ENCODE data around the gene C1orf146.
"Not testable (repeated sequence)": the region's sequence is repeated elsewhere in the genome, so short reads cannot be mapped to it uniquely, and the experiment has no call there.

C1orf146 gene

DNA sequence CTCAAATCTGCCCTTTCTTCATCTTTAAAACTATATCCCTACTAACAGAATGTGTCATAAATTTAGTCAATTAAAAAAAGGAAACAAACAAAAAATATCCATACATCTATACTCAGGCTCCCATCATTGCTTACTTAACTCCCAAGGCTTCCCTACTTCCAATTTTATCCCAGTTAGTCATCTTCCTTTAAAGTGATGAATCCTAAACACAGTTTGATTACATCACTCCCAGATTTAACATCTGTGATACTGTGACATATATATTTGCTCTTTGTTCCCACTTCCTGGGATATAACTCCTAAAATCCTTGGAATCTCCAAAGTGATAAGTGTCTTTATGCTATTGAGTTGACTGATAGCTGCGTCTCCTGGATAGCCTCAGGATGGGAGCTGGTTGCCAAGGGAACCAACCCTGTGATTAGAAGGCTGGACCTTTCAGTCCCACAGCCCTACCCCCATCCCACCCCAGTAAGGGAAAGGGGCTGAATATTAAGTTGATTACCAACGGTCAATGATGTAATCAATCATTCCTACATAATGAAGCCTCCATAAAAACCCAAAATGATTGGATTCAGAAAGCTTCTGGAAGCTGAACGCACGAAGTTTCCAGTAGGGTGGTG is 59.5 kb downstream of the C1orf146 start:
- ChIA-PET POLR2A (no interaction called here), CTCF (interaction anchor here (1.0 to 1.3 kb wide), 3 partner anchors 14 to 765 kb away, joined by 3 to 4 read pairs (median 3); no protein-coding TSS in a partner anchor)
- peak; percentile 14 for DNase-seq (ENCODE audit: low read depth, low spot score)
- no peak overlapping the region for H3K4me3 ChIP-seq (ENCODE audit: low read depth, low read length)
- no peak for TF ChIP-seq CTCF (IDR thresholded peaks at IDR 0.05; ENCODE audit: insufficient read depth, low read length, missing control alignments)

DNA sequence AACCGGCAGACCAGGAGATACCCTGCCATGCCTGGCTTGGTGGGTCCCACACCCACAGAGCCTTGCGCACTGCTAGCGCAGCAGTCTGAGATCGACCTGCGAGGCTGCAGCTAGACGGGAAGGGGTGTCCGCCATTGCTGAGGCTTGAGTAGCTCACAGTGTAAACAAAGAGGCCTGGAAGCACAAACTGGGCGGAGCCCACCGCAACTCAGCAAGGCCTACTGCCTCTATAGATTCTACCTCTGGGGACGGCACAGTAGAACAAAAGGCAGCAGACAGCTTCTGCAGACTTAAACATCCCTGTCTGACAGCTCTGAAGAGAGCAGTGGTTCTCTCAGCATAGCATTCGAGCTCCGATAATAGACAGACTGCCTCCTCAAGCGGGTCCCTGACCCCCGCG is 62.1 kb downstream of the C1orf146 start:
- CTCF ChIA-PET, result interaction anchor here (1.0 to 1.4 kb wide), 2 partner anchors 11 to 12 kb away, joined by 3 to 4 read pairs; no protein-coding TSS in a partner anchor
- POLR2A ChIA-PET, result interaction anchor here (0.6 kb wide), 1 partner anchor 69 kb away, joined by 5 read pairs; no protein-coding TSS in a partner anchor
- not testable (repeated sequence) for DNase-seq (ENCODE audit: low read depth, low spot score); H3K4me3 ChIP-seq (ENCODE audit: low read depth, low read length)

DNA sequence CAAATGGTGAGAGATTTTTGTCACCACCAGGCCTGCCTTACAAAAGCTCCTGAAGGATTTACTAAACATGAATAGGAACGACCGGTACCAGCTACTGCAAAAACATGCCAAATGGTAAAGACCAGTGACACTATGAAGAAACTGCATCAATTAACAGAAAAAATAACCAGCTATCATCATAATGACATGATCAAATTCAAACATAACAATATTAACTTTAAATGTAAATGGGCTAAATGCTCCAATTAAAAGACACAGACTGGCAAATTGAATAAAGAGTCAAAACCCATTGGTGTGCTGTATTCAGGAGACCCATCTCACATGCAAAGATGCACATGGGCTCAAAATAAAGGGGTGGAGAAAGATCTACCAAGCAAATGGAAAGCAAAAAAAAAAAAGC is 63.7 kb downstream of the C1orf146 start:
- DNase-seq (ENCODE audit: low read depth, low spot score); H3K4me3 ChIP-seq (ENCODE audit: low read depth, low read length); POLR2A ChIA-PET: not testable (repeated sequence)
- CTCF ChIA-PET, result interaction anchor here (0.7 to 1.7 kb wide), 4 partner anchors 10 to 570 kb away, joined by 3 to 6 read pairs (median 4); no protein-coding TSS in a partner anchor

- peak; percentile 64 for TF ChIP-seq CTCF (IDR thresholded peaks at IDR 0.05; ENCODE audit: insufficient read depth, low read length, missing control alignments)
- POLR2A ChIA-PET, result no interaction called here
- DNase-seq (ENCODE audit: low read depth, low spot score), result peak; percentile 17
Measured at GRCh38 chr1:92291372-92291999, 73.8 kb downstream of the C1orf146 start.

More at GRCh38 chr1:92291372-92291999, 73.8 kb downstream of the C1orf146 start:
- no peak overlapping the region for H3K4me3 ChIP-seq (ENCODE audit: low read depth, low read length)
- CTCF ChIA-PET, result interaction anchor here (0.6 to 6.5 kb wide), 42 partner anchors 9 to 1008 kb away, joined by 3 to 163 read pairs (median 4); partner anchors contain the start of gene CDC7

Data from AG04449 (cell line).